ENCODE measurements around the gene XXYLT1. TPM values are rescaled to one million over a fixed set of nuclear protein-coding genes. Genes with fewer than 3 reads are reported as not detected.

Gene XXYLT1
- total and polyA plus RNA-seq, 2 donors from 2014 or later = 5.7 to 10.7 TPM

GRCh38 chr3:195285372-195285771 is 14.4 kb upstream of the XXYLT1 start:
- DNase-seq = no peak
- no peaks in the 10 kb centered on the region for H3K4me1 ChIP-seq (ENCODE audit: control insufficient read depth in 2 of 3, insufficient read depth in 2 of 3, low read depth in 1 of 3, low read length in 3 of 3)
- H3K4me3 ChIP-seq (ENCODE audit: low read length in 3 of 3) = no peak overlapping the region
- peaks cover 0 to 7% (median 0%) of the 10 kb centered on the region in 3 donors for H3K36me3 ChIP-seq (ENCODE audit: control insufficient read depth in 2 of 3, insufficient read depth in 3 of 3, low read length in 3 of 3)
- no peak overlapping the region for H3K27ac ChIP-seq (ENCODE audit: low read depth in 2 of 2, low read length in 2 of 2)
- no peaks in the 10 kb centered on the region for H3K27me3 ChIP-seq (ENCODE audit: control insufficient read depth, insufficient read depth, low read length)
- intact Hi-C loops (cut with DNase I) = no loop called here
- no peaks in the 10 kb centered on the region for H3K9me3 ChIP-seq (ENCODE audit: control insufficient read depth in 2 of 3, insufficient read depth in 1 of 3, low read length in 3 of 3)
- no peak for FAIRE-seq
- TF ChIP-seq CTCF (IDR thresholded peaks at IDR 0.05; ENCODE audit: borderline replicate concordance, extremely low read depth, insufficient read depth) = no peak
- H3K9ac ChIP-seq (ENCODE audit: low read length in 3 of 3) = no peak overlapping the region

- no peaks in the 10 kb centered on the region for H3K9me3 ChIP-seq (ENCODE audit: control insufficient read depth in 2 of 3, insufficient read depth in 1 of 3, low read length in 3 of 3)
- no peak for TF ChIP-seq CTCF (IDR thresholded peaks at IDR 0.05; ENCODE audit: borderline replicate concordance, extremely low read depth, insufficient read depth)
- FAIRE-seq (no peak), DNase-seq (no peak)
- intact Hi-C loops (cut with DNase I) = no loop called here
- H3K27me3 ChIP-seq (ENCODE audit: control insufficient read depth, insufficient read depth, low read length) = no peaks in the 10 kb centered on the region
- H3K36me3 ChIP-seq (ENCODE audit: control insufficient read depth in 2 of 3, insufficient read depth in 3 of 3, low read length in 3 of 3) = peaks cover 0 to 7% (median 0%) of the 10 kb centered on the region in 3 donors
- no peaks in the 10 kb centered on the region for H3K4me1 ChIP-seq (ENCODE audit: control insufficient read depth in 2 of 3, insufficient read depth in 2 of 3, low read depth in 1 of 3, low read length in 3 of 3)
- no peak overlapping the region for H3K27ac ChIP-seq (ENCODE audit: low read depth in 2 of 2, low read length in 2 of 2)
- no peak overlapping the region for H3K4me3 ChIP-seq (ENCODE audit: low read length in 3 of 3)
- H3K9ac ChIP-seq (ENCODE audit: low read length in 3 of 3) = no peak overlapping the region
Observed at GRCh38 chr3:195284842-195285241, 13.9 kb upstream of the XXYLT1 start.

- Histone ChIP-seq H3K27me3 (ENCODE audit: control insufficient read depth, insufficient read depth, low read length) (no peaks in the 10 kb centered on the region), H3K9ac (ENCODE audit: low read length in 3 of 3) (no peak overlapping the region), H3K4me1 (ENCODE audit: control insufficient read depth in 2 of 3, insufficient read depth in 2 of 3, low read depth in 1 of 3, low read length in 3 of 3) (no peaks in the 10 kb centered on the region), H3K27ac (ENCODE audit: low read depth in 2 of 2, low read length in 2 of 2) (no peak overlapping the region), H3K36me3 (ENCODE audit: control insufficient read depth in 2 of 3, insufficient read depth in 3 of 3, low read length in 3 of 3) (peaks cover 0 to 7% (median 0%) of the 10 kb centered on the region in 3 donors), H3K4me3 (ENCODE audit: low read length in 3 of 3) (no peak overlapping the region), H3K9me3 (ENCODE audit: control insufficient read depth in 2 of 3, insufficient read depth in 1 of 3, low read length in 3 of 3) (no peaks in the 10 kb centered on the region)
- no peak for TF ChIP-seq CTCF (IDR thresholded peaks at IDR 0.05; ENCODE audit: borderline replicate concordance, extremely low read depth, insufficient read depth)
- intact Hi-C loops (cut with DNase I) = no loop called here
- DNase-seq (no peak), FAIRE-seq (no peak)
Observed at GRCh38 chr3:195282961-195283360, 12.0 kb upstream of the XXYLT1 start.
